Measurements from ENCODE around the gene C3orf20. TPM values are rescaled to one million over a fixed set of nuclear protein-coding genes. Genes with fewer than 3 reads are reported as not detected.

Gene C3orf20
- total and polyA plus RNA-seq, 2 of the 13 experiments (the other 11 are each of a cell fraction or from before 2014, with no cell fraction given), result 0.03 to 0.04 TPM

DNA sequence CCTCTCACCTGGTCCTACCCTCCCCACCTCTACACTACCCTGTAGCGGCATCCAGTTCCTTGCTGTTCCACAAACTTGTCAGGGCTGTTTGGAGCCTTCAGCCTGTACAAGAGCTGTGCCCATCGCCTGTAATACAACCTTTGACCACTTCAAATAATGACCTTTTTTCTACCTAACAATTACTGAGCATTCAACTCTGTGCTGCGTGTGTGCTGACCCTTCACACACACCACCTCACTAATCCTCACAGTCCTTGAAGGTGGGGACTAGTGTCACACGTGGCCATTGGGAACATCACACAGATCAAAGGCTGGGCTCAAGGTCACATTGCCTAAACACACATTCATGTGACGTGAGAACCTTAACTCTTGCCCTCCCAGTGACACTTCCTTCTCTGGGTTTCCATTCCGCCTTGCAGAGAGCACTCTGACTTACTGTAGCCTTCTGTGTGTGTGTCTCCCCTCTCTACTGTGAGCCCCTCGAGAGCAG, 3.1 kb downstream of the C3orf20 start (continued):
- TF ChIP-seq, protein P1, sequence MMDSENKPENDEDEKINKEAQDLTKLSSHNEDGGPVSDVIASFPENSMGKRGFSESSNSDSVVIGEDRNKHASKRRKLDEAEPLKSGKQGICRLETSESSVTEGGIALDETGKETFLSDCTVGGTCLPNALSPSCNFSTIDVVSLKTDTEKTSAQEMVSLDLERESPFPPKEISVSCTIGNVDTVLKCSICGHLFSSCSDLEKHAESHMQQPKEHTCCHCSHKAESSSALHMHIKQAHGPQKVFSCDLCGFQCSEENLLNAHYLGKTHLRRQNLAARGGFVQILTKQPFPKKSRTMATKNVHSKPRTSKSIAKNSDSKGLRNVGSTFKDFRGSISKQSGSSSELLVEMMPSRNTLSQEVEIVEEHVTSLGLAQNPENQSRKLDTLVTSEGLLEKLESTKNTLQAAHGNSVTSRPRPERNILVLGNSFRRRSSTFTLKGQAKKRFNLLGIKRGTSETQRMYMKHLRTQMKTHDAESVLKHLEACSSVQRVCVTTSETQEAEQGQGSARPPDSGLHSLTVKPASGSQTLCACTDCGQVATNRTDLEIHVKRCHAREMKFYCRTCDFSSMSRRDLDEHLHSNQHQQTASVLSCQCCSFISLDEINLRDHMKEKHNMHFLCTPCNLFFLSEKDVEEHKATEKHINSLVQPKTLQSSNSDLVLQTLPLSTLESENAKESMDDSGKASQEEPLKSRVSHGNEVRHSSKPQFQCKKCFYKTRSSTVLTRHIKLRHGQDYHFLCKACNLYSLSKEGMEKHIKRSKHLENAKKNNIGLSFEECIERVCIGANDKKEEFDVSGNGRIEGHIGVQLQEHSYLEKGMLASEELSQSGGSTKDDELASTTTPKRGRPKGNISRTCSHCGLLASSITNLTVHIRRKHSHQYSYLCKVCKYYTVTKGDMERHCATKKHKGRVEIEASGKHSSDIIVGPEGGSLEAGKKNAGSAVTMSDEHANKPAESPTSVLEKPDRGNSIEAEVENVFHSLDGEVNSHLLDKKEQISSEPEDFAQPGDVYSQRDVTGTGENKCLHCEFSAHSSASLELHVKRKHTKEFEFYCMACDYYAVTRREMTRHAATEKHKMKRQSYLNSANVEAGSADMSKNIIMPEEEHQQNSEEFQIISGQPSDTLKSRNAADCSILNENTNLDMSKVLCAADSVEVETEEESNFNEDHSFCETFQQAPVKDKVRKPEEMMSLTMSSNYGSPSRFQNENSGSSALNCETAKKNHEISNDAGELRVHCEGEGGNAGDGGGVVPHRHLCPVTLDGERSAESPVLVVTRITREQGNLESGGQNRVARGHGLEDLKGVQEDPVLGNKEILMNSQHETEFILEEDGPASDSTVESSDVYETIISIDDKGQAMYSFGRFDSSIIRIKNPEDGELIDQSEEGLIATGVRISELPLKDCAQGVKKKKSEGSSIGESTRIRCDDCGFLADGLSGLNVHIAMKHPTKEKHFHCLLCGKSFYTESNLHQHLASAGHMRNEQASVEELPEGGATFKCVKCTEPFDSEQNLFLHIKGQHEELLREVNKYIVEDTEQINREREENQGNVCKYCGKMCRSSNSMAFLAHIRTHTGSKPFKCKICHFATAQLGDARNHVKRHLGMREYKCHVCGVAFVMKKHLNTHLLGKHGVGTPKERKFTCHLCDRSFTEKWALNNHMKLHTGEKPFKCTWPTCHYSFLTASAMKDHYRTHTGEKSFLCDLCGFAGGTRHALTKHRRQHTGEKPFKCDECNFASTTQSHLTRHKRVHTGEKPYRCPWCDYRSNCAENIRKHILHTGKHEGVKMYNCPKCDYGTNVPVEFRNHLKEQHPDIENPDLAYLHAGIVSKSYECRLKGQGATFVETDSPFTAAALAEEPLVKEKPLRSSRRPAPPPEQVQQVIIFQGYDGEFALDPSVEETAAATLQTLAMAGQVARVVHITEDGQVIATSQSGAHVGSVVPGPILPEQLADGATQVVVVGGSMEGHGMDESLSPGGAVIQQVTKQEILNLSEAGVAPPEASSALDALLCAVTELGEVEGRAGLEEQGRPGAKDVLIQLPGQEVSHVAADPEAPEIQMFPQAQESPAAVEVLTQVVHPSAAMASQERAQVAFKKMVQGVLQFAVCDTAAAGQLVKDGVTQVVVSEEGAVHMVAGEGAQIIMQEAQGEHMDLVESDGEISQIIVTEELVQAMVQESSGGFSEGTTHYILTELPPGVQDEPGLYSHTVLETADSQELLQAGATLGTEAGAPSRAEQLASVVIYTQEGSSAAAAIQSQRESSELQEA (CRISPR knock-in tag; IDR thresholded peaks at IDR 0.05; ENCODE audit: not compliant biosample characterization), result peak; percentile 51
- TF ChIP-seq, protein P2, sequence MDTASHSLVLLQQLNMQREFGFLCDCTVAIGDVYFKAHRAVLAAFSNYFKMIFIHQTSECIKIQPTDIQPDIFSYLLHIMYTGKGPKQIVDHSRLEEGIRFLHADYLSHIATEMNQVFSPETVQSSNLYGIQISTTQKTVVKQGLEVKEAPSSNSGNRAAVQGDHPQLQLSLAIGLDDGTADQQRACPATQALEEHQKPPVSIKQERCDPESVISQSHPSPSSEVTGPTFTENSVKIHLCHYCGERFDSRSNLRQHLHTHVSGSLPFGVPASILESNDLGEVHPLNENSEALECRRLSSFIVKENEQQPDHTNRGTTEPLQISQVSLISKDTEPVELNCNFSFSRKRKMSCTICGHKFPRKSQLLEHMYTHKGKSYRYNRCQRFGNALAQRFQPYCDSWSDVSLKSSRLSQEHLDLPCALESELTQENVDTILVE (CRISPR knock-in tag; IDR thresholded peaks at IDR 0.05), result peak; percentile 78
- TF ChIP-seq ZNF562 (CRISPR knock-in tag; IDR thresholded peaks at IDR 0.05; ENCODE audit: borderline replicate concordance), result no peak
- TF ChIP-seq, protein P3, sequence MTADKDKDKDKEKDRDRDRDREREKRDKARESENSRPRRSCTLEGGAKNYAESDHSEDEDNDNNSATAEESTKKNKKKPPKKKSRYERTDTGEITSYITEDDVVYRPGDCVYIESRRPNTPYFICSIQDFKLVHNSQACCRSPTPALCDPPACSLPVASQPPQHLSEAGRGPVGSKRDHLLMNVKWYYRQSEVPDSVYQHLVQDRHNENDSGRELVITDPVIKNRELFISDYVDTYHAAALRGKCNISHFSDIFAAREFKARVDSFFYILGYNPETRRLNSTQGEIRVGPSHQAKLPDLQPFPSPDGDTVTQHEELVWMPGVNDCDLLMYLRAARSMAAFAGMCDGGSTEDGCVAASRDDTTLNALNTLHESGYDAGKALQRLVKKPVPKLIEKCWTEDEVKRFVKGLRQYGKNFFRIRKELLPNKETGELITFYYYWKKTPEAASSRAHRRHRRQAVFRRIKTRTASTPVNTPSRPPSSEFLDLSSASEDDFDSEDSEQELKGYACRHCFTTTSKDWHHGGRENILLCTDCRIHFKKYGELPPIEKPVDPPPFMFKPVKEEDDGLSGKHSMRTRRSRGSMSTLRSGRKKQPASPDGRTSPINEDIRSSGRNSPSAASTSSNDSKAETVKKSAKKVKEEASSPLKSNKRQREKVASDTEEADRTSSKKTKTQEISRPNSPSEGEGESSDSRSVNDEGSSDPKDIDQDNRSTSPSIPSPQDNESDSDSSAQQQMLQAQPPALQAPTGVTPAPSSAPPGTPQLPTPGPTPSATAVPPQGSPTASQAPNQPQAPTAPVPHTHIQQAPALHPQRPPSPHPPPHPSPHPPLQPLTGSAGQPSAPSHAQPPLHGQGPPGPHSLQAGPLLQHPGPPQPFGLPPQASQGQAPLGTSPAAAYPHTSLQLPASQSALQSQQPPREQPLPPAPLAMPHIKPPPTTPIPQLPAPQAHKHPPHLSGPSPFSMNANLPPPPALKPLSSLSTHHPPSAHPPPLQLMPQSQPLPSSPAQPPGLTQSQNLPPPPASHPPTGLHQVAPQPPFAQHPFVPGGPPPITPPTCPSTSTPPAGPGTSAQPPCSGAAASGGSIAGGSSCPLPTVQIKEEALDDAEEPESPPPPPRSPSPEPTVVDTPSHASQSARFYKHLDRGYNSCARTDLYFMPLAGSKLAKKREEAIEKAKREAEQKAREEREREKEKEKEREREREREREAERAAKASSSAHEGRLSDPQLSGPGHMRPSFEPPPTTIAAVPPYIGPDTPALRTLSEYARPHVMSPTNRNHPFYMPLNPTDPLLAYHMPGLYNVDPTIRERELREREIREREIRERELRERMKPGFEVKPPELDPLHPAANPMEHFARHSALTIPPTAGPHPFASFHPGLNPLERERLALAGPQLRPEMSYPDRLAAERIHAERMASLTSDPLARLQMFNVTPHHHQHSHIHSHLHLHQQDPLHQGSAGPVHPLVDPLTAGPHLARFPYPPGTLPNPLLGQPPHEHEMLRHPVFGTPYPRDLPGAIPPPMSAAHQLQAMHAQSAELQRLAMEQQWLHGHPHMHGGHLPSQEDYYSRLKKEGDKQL (CRISPR knock-in tag; IDR thresholded peaks at IDR 0.05; ENCODE audit: low read depth), result peak; percentile 92
- 0 out of 2 replicates have a peak, but pooled peaks have one; percentile 51 for TF ChIP-seq ZNF274 (CRISPR knock-in tag; IDR thresholded peaks at IDR 0.05)
- TF ChIP-seq NFATC3 (CRISPR knock-in tag; IDR thresholded peaks at IDR 0.05), result no peak
- TF ChIP-seq ZNF564 (CRISPR knock-in tag; IDR thresholded peaks at IDR 0.05), result no peak
- TF ChIP-seq, protein P4, sequence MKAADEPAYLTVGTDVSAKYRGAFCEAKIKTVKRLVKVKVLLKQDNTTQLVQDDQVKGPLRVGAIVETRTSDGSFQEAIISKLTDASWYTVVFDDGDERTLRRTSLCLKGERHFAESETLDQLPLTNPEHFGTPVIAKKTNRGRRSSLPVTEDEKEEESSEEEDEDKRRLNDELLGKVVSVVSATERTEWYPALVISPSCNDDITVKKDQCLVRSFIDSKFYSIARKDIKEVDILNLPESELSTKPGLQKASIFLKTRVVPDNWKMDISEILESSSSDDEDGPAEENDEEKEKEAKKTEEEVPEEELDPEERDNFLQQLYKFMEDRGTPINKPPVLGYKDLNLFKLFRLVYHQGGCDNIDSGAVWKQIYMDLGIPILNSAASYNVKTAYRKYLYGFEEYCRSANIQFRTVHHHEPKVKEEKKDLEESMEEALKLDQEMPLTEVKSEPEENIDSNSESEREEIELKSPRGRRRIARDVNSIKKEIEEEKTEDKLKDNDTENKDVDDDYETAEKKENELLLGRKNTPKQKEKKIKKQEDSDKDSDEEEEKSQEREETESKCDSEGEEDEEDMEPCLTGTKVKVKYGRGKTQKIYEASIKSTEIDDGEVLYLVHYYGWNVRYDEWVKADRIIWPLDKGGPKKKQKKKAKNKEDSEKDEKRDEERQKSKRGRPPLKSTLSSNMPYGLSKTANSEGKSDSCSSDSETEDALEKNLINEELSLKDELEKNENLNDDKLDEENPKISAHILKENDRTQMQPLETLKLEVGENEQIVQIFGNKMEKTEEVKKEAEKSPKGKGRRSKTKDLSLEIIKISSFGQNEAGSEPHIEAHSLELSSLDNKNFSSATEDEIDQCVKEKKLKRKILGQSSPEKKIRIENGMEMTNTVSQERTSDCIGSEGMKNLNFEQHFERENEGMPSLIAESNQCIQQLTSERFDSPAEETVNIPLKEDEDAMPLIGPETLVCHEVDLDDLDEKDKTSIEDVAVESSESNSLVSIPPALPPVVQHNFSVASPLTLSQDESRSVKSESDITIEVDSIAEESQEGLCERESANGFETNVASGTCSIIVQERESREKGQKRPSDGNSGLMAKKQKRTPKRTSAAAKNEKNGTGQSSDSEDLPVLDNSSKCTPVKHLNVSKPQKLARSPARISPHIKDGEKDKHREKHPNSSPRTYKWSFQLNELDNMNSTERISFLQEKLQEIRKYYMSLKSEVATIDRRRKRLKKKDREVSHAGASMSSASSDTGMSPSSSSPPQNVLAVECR (CRISPR knock-in tag; IDR thresholded peaks at IDR 0.05; ENCODE audit: borderline replicate concordance), result peak; percentile 77; the same call in 1 of the 2 replicates

All from HepG2 (cell line).